Renal cortex interstitium (tissue), 11 donors: ENCODE measurements around the gene NT5C3A. TPM values are rescaled to one million over a fixed set of nuclear protein-coding genes. Genes with fewer than 3 reads are reported as not detected.
"Not testable (repeated sequence)": the region's sequence is repeated elsewhere in the genome, so short reads cannot be mapped to it uniquely, and the experiment has no call there.

Experiments used
- DNase-seq, 11 donors: peaks; one replicate each; pipeline ENCODE4 v3.0.0-alpha.2; 2013; ENCODE audit warnings: low read depth in 9 of 11, low spot score in 4 of 11; ENCODE audit errors: extremely low read depth in 1 of 11
- polyA plus RNA-seq, 3 donors: library from polyadenylated mRNA; unstranded; fragments of 120-200 nt; gene quantifications; one replicate each; pipeline ENCODE4 v1.2.1, GENCODE V29; 2013; ENCODE audit not compliant: insufficient read length in 3 of 3

Gene NT5C3A
- polyA plus RNA-seq, 3 donors, result 29.2 to 43.3 (median 39.5) TPM

DNA sequence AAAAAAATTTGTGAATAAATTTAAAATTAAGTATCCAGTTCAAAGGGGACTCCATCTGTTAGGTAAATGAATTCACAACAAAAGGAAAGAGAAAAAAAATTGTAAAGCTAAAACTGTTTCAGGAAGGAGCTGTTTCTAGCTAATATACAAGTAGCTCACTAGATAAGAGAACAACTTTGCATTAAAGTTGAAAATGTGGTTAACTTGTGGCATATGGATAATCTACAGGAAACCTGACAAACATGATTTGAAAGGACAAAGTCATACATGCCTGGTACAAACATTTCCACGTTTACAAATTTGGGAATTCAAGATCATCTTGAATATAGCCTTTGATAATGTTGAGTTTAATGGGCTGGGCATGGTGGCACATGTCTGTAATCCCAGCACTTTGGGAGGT is 8.9 kb downstream of the NT5C3A start:
- DNase-seq, result no peak

DNA sequence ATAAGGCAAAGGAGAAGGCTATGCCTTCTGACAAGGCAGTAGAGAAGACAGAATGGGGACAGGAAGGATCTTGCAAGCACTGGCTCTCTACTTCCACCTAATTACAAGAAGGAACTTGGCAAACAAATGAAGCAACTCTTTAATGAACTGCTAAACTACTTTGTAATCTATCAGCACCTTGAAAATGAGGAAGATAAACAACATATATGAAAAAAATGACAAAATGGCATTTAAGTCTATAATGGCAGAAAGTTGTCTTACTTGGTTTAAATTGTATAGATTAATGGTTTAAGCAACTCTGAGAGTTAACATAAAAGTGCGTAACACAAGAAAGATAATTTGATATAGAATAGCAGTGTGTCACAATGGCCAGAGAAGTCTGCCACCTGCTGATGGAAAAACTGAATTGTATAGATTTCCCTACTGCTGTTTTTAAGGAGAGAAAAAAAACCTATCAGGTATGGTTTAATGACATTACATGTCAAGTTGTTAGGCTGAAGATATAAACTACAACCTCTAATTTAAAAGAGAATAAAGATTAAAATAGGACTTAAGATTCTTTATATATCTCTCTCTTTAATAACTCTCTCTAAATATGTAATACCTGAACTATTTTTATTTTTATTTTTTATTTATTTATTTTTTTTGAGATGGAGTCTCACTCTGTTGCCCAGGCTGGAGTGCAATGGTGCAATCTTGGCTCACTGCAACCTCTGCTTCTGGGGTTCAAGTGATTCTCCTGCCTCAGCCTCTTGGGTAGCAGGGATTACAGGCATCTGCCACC is 11.8 kb downstream of the NT5C3A start:
- DNase-seq, result peak in 6 of 11 donors; percentile 31 to 68 (median 44)

DNA sequence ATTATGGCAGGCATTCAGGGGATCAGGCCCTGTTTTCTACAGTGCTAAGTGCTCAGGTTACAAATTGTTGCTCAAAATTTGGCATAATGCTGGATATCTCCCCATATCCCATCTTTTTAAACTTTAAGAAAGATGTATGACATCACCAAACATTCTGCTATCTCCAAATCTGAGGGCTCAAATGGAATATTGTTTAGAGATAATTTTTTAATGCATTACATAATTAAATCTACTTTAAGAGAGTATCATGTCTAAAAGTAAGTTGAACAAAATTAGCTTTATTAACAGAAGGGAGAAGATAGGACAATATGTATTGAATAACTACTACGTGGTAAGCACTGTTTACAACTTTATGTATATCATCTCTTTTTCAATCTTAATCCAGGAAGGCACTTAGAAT is 13.9 kb downstream of the NT5C3A start:
- DNase-seq, result no peak

DNA sequence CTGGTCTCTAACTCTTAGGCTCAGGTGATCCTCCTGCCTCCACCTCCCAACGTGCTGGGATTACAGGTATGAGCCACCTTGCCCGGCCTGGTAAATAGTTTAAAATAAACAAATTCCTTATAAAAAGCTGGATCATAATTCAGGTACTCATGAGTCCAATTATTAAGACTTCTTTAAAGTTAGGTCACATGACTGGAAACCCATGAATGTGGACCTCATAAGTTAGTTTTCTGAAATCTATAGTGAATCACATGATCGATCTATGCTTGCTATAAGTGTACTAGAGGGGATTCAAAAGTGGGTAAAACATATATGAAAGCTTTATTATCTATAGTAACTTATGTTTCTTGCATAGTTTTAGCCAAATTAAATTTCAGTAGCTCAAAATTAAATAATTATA is 14.3 kb downstream of the NT5C3A start:
- DNase-seq, result no peak

DNA sequence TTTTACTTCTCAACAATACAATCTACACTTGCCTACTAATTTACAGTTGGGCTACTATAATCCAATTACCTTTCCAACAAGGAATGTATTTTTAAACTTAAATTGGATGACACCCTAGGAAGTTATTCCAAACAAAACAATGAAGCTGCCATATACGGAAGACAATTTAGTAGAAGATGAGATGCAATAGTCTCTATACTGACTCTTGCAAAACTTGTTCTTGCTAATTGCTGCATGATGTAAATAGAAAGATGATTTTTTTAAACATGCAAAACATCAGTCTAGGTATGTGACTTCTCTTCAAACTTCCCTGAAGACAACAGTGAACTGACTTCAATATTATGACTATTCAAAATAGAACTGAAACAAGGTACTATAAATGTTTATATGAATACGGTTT is 17.6 kb downstream of the NT5C3A start:
- no peak for DNase-seq

DNA sequence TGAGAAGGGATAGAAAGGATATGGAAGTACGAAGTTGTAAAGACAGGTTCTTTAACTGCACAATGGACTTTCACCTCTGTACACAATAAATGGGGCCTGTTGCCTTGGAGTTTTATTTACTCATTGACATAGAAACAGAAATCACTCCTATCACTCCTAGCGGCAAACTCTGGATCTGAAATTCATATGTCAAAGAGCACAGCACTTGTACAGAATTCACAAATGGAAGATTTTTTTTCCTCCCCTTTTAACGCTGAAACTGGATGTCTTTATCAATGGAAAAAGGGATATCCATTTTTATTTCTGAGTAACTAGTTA is 18.2 kb downstream of the NT5C3A start:
- DNase-seq, result no peak

DNA sequence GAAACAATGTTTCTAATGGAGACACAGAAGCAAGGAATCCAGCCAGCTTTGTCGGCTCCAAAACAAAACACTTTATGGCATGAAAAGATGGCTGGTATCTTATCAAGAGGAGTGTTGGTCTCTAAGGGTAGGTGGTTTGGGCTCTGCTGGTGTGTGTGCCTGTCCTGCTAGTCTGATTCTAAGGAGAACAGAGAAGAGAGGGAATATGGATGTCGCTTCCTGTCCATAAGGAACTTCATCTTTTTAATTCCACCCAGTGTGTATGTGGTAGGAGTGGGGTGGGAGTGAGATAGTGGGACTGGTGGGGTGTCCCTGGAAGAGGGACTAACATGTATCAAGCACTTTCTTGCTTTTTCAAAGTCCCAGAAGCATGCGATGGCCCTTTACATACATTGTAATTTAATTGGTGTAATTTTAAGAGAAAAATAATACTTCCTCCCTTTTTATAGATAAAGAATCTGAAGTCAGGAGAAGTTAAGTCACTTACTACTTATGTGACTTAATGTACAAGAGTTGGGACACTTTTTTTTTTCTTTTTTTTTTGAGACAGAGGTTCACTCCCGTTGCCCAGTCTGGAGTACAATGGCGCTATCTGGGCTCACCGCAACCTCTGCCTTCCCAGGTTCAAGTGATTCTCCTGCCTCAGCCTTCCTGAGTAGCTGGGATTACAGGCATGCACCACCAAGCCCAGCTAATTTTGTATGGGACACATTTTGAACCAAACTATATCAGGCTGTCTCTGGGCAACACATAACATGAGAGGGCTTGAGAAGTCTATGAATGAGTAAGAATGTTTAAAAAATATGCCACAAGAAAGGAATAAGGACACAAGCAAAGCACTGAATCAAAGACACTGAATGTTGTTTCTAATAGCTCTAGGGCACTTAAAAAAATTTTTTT is 18.8 kb downstream of the NT5C3A start:
- no peak for DNase-seq

DNA sequence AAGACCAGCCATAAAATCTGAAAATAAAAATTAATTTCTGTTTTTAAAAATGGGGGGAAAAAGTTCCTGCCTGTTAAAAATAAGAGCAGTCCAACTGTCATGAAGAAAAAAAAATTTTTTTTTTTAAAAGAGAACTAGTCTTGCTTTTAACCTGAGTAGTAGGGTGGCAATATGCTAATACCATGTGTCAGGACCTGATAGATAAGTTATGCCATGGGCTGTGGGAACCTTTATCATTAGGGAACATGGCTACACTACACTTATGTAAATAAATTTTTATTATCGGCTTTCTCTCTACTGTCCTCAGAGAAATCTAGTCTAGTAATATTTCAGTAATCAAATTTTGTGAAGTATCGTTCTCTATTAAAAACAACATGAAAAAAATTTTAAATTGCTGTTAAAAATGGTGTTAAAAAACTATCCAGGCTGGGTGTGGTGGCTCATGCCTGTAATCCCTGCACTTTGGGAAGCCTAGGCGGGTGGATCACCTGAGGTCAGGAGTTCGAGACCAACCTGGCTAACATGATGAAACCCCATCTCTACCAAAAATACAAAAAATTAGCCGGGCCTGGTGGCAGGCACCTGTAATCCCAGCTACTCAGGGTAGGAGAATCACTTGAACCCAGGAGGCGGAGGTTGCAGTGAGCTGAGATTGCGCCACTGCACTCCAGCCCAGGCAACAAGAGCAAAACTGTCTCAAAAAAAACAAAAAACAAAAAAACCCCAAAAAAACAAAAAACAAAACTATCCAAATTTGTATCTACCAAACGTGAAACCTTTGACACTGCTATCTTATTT is 20.7 kb downstream of the NT5C3A start:
- no peak for DNase-seq

DNA sequence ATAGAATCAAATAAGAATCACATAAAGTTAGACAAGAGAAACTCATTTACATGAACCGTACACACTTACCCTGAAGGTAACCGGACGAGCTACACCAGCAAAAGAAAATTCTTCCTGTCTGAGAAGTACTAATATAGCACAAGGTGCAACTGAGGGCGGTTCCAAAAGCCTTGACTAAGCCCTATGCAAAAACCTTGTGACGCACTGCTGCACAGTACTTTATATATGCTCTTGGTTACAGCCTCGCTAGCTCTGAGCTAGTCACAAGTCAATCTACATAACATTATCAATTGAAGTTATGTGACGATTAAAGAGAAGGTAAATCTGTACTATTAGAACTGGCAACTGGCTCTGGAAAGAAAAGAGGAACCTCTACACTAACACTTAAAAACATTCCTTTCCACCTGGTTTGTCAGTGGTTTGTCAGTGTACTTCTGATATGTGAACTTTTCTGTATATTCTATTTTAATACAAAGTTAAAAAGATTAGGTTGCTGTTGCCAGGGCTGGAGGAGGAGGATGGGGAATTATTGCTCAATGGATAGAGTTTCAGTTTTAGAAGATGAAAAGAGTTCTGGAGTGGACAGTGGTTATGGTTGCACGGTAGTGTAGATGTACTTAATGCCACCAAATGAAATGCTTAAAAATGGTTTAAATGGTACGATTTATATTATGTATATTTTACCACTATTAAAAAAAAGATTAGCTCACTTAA is 21.6 kb downstream of the NT5C3A start:
- no peak for DNase-seq

DNA sequence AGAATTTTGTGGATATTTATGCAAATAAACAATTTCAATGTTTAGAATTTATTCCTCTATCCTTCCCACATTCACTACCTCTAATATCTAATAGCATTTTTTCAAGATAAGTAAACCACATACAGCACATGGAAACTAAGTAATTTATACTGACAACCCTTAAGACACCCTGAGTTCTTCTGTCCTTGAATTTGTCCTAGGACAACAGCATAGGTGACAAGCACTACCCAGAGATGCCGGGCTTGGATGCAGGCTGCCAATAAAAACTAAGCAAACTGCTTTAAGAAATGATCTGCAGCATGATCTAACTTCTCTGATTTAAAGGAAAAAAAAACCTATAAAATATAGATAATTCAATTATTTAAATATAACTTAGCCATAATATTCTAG is 22.7 kb downstream of the NT5C3A start:
- DNase-seq, result no peak

DNA sequence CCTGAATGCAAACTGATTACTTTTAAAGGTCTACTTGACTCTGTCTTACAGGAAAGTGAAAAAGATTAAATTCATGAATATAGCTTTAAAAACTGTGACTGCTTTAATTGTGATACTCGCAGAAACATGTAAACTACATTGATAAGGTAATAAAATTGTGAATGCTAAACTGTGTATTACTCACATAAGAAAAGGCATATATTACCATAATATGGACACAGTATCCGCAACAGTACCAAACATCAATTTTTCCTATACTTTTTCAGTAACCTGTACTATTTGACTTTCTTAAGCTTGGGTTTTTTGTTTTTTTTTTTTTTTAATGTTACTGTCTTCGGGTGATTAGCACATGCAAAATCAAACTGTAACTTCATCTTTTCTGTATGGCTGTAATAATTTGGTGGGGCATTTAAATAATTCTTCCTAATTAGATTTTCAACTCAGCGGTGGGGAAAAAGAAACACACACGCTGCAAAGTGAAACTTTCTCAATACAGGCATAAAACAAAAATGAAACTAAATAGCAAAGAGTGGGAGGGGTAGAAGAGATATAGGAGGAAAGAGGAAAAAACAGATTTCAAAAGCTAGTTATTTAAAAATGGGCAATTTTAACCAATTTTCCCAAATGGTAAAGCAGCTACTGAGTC is 23.2 kb downstream of the NT5C3A start:
- no peak for DNase-seq

DNA sequence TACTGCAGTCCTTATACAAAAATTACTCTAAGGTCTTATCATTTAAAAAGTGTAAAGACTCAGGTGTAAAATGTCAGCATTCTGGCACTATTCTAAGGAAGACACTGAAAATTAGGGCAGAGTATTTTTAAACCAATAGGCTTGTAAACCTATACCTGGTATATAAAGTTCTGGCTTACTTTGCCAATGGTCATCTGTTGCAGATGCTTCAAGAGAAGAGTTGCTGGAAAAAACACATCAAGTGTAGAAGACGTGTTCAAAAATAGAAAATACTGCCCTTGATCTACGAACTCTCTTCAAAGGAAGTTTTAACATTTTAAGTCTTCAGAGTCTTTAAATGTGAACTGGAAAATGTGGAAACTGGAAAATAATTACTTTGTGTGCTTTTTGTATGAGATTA is 23.9 kb downstream of the NT5C3A start:
- DNase-seq, result no peak

DNA sequence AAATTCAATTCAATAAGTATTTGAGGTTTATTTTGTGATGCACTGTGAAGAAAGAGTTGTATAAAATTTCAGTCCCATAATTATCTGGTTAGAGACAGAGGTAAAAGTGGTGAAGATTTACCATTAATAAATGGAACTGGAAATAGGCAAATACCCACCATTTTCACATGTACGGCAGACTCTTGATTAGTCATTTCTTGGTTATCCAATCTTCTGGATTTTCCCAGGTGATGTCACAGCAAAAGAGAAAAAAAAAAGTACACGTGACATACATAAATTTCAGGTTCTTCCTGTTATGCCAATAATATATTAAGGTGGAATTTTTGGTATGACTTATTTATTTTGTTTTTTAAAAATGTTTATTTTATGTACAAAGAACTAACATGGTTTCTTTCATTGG is 26.8 kb downstream of the NT5C3A start:
- DNase-seq, result no peak

DNA sequence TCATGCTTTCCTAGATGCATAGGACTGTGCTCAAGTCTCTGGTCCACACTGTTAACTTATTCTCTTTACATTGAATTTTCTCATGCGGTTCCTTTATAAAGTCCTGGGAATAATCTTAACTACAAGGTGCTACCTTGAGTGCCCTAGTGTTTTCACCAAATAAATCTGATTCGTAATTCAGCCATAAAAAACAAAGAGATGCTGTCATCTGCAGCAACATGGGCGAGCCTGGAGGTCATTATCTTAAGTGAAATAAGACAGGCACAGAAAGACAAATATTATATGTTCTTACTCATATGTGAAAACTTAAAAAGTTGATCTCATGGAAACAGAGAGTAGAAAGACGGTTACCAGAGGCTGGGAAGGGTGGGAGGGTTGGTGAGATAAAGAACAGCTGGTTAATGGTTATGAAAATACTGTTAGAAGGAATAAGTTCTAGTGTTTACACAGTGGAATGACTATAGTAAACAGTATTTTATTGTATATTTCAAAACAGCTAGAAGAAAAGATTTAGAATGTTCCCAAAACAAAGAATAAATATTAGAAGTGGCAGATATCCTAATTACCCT is 38.3 kb downstream of the NT5C3A start:
- no peak for DNase-seq

DNA sequence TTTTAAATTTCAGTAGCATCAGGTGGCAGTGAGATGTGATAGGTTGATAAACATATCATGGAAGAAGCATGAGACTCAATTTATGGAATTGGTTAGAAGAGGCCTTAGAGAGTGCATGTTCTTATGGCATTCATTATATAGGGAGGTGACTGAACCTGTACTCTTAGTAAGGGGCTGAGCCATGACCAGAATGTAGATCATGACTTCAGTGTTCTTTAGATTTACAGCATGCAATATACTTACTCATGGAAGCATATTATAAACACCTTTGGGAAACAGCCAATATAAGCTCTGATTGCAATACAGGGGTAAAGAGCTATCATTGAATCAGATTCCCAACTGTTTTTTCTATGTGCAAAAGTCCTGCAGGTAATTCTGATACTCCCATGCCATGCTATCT is 50.2 kb downstream of the NT5C3A start:
- no peak for DNase-seq

DNA sequence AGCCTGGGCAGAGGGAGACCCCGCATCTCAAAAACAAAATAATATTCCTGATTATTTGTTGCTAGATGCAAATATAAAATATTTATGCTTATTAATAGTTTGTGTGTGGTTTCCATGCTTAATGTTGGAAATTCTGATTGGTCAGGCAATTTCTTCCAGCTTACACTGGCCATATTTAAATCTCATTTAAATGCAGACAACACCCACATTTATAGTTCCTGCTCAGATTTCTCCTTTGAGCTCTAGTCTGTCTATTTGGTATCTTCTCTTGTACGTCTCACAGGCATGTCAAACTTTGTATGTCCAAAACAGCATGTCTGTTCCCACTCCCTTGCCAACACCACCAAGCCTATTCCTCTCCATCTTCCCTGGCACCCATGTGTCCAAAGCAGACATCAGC is 52.8 kb downstream of the NT5C3A start:
- no peak for DNase-seq

DNA sequence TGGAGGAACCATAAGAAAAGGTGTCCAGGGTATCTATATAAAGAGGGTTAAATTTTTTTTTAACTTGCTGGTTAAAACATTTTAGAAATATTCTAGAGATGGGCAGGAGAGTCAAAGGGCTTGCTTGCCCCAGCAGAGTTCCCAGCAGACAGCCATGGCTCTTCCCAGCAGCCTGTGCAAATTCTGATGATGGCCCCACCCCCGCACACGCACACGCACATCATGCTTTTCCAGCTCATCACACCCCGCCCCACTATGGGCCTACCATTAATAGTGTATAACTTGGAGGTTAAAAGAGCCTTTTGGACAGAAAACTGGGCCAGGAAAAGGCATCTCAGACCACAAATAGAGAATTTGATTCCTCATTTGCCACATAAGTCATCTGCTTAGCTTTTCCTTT is 56.9 kb downstream of the NT5C3A start:
- not testable (repeated sequence) for DNase-seq

DNA sequence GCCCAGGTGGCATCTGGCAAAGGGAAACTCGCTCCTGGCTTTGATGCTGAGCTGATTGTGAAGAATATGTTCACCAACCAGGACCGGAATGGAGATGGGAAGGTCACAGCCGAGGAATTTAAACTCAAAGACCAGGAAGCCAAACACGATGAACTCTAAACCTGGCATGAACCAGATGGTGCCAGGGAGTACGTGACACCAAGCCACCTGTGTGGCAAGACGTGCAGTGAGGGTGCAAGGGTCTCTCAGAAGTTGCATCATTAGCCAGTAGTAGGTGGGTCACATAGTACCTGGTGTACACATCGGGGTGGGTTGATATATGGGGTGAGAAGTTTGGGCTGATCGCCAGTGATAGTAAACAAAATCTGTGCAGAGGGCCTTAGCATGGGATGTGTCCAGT is 57.4 kb downstream of the NT5C3A start:
- not testable (repeated sequence) for DNase-seq
